ENCODE measurements around the gene LIMK1. TPM values are rescaled to one million over a fixed set of nuclear protein-coding genes. Genes with fewer than 3 reads are reported as not detected.

Gene LIMK1
- total and polyA plus RNA-seq, 2 donors (not counting 3 experiments of a cell fraction or from before 2014, with no cell fraction given), result 52.9 to 54.5 TPM

GRCh38 chr7:74084722-74085578 lies 1.3 kb downstream of the LIMK1 start:
- TF ChIP-seq POLR2A (IDR thresholded peaks at IDR 0.05; ENCODE audit: low read depth, low read length) (no peak), CTCF (IDR thresholded peaks at IDR 0.05; ENCODE audit: extremely low read depth in 1 of 2, insufficient read depth in 1 of 2, low read depth in 1 of 2, low read length in 2 of 2) (no peak), POLR2AphosphoS5 (IDR thresholded peaks at IDR 0.05; ENCODE audit: insufficient read depth, low read depth, low read length) (no peak), FOS (IDR thresholded peaks at IDR 0.05; ENCODE audit: borderline replicate concordance, insufficient read depth, low read length) (no peak), GATA2 (IDR thresholded peaks at IDR 0.05; ENCODE audit: insufficient read depth, insufficient read length, low read depth, low read length) (no peak), EZH2 (IDR thresholded peaks at IDR 0.05; ENCODE audit: borderline replicate concordance, low read depth, low read length, severe bottlenecking) (no peak), MAX (IDR thresholded peaks at IDR 0.05; ENCODE audit: insufficient read depth, insufficient read length) (no peak), JUN (IDR thresholded peaks at IDR 0.05; ENCODE audit: borderline replicate concordance, insufficient read depth, insufficient read length, low read depth) (no peak)
- ChIA-PET POLR2A (interaction anchor here (0.6 kb wide), 1 partner anchor 406 kb away, joined by 10 read pairs; no protein-coding TSS in a partner anchor), CTCF (no interaction called here)
- peak overlapping the region; percentile 80 for H3K9ac ChIP-seq (replicated peaks; ENCODE audit: extremely low read depth, insufficient read depth, low read length)
- no peaks in the 10 kb centered on the region for H3K27me3 ChIP-seq (ENCODE audit: control insufficient read depth in 2 of 2, insufficient read depth in 2 of 2, low read length in 2 of 2)
- BruUV-seq (replicated peaks), result no TSS peak
- intact Hi-C loops (cut with micrococcal nuclease) (loop anchor here (1.0 to 5.0 kb wide), 3 partner anchors 8 to 92 kb away; no protein-coding TSS in a partner anchor), dilution Hi-C loops (cut with MboI; ENCODE audit: extremely low pct_ligation_motif_present, low sequenced_read_pairs) (no loop called here)
- FAIRE-seq (no peak), DNase-seq (ENCODE audit: low read depth, low spot score) (no peak)
- peak overlapping the region; percentile 83 for H3K27ac ChIP-seq (ENCODE audit: insufficient read depth, low read depth, low read length)
- H3K79me2 ChIP-seq (ENCODE audit: control insufficient read depth, insufficient read depth, low read length), result peaks cover 8% of the 10 kb centered on the region
- peak overlapping the region; percentile 39 for H2AFZ ChIP-seq (ENCODE audit: low read depth, low read length)
- peak overlapping the region; percentile 67 to 84 (median 80) for H3K4me3 ChIP-seq (replicated peaks in 1 of 3; ENCODE audit: insufficient read depth in 1 of 3, low read depth in 1 of 3, low read length in 3 of 3)
- peak overlapping the region; percentile 83 for H3K4me2 ChIP-seq (ENCODE audit: insufficient read depth, low read length)
- H4K20me1 ChIP-seq (replicated peaks; ENCODE audit: control insufficient read depth, extremely low read depth, insufficient read depth, low read length), result no peaks in the 10 kb centered on the region
- H3K9me3 ChIP-seq (replicated peaks; ENCODE audit: control insufficient read depth, insufficient read depth, low read length), result no peaks in the 10 kb centered on the region
- H3K9me1 ChIP-seq (replicated peaks; ENCODE audit: control insufficient read depth, extremely low read depth, insufficient read depth, low read length), result no peaks in the 10 kb centered on the region
- peaks cover 3 to 7% of the 10 kb centered on the region in 2 experiments for H3K36me3 ChIP-seq (ENCODE audit: control insufficient read depth in 2 of 2, extremely low read depth in 1 of 2, insufficient read depth in 2 of 2, low read length in 2 of 2)
- H3K4me1 ChIP-seq (ENCODE audit: control insufficient read depth, extremely low read depth, insufficient read depth, low read length), result peaks cover 17% of the 10 kb centered on the region
